PFSK-1 (cell line): ENCODE results near the gene ANKRD37.
A peak's percentile ranks its signal among the peaks of the same experiment; 100 is the strongest.

Experiments
- FOXP2 ChIP-seq: optimal IDR thresholded peaks from 2 replicates; pipeline ENCODE3; 2011; ENCODE audit warnings: borderline replicate concordance, control low read depth, inconsistent platforms; ENCODE audit not compliant: insufficient read depth; ENCODE audit errors: extremely low read length, extremely low read depth
- POLR2AphosphoS5 ChIP-seq: IDR thresholded peaks from 2 replicates; pipeline ENCODE4 v1.6.1; 2012; ENCODE audit warnings: low read depth, mild to moderate bottlenecking, control low read depth, low read length, moderate library complexity
- REST ChIP-seq, 2 experiments: IDR thresholded peaks; 2 replicates each; pipeline versions ENCODE4 v1.6.1 to v1.8.0; 2011 to 2012; ENCODE audit warnings: low read depth in 2 of 2, low read length in 2 of 2, control low read depth in 1 of 2, inconsistent platforms in 1 of 2, mild to moderate bottlenecking in 1 of 2, moderate library complexity in 1 of 2; ENCODE audit not compliant: insufficient read depth in 1 of 2
- SIN3A ChIP-seq: IDR thresholded peaks from 2 replicates; pipeline ENCODE4 v1.6.1; 2012; ENCODE audit warnings: mild to moderate bottlenecking, low read length, moderate library complexity, borderline replicate concordance; ENCODE audit not compliant: insufficient read depth
- TAF1 ChIP-seq: IDR thresholded peaks from 2 replicates; pipeline ENCODE4 v1.6.1; 2012; ENCODE audit warnings: low read length, control low read depth, borderline replicate concordance; ENCODE audit not compliant: insufficient read depth

The ANKRD37 gene

DNA sequence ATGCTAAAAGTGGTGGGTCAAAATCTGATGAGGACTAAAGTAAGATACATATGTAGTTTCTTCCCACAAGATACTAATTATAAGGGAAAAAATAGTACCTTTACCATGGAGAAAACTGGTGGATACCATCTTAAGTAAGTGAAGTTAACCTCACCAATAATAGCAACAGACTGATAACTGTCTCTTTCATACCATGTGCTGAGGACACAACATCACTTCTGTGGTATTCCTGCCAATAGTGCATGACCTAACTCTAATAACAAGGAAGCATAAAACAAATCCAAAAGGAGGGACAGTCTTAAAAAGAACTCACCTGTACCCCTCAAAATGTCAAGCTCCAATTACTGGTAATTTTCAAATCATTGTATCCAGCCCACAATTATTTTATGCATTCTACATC, 20.3 kb downstream of the ANKRD37 start:
- TF ChIP-seq FOXP2 (no peak), REST (IDR thresholded peaks at IDR 0.05; ENCODE audit: insufficient read depth in 1 of 2, low read depth in 2 of 2, low read length in 2 of 2) (no peak), POLR2AphosphoS5 (no peak), TAF1 (no peak), SIN3A (no peak)

- TF ChIP-seq SIN3A = no peak
- no peak for TF ChIP-seq REST (IDR thresholded peaks at IDR 0.05; ENCODE audit: insufficient read depth in 1 of 2, low read depth in 2 of 2, low read length in 2 of 2)
- no peak for TF ChIP-seq TAF1
- no peak for TF ChIP-seq POLR2AphosphoS5
- TF ChIP-seq FOXP2 = no peak
Observed at GRCh38 chr4:185421366-185422124, 24.9 kb downstream of the ANKRD37 start.

DNA sequence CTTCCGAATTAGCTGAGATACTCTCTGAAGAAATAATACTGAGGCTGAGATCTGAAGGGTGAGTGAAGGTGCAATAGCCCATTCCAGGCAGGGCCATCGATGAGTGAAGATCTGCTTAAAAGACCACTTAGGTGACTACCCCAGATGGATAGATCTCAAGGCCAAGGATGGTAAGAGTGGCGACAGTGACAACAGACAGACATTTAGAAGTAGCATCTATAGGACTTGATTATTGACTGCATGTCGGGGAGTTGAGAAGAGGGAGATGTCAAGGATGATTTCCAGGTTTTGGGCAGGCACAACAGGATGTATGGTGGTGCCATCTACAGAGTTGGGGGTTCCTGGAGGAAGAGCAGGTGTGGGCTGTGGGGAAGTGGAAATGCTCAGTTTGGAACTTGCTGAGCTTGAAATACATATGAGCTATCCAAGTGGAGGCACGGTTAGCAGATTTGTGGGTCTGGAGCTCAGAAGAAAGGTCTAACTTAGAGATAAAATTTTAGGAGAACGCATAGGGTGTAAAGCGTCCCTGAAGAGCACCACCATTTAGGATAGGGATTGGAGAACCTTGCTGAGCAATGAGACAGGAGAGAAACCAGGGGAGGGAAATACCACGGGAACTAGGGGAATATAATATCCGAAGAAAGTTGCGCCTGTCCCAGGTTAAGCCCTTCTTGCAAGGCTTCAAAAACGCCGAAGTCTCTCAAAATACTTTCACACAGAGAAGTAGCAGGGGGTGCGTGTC, 28.4 kb downstream of the ANKRD37 start:
- TF ChIP-seq POLR2AphosphoS5 (no peak), TAF1 (no peak), REST (IDR thresholded peaks at IDR 0.05; ENCODE audit: insufficient read depth in 1 of 2, low read depth in 2 of 2, low read length in 2 of 2) (no peak), FOXP2 (no peak), SIN3A (no peak)

GRCh38 chr4:185425647-185426352, 29.2 kb downstream of the ANKRD37 start, which contains the start of gene UFSP2:
TSS of gene UFSP2 (minus strand) at chr4:185425964. CDS start at chr4:185425868, 96 bp downstream.
- peak; percentile 77 for TF ChIP-seq FOXP2
- peak; percentile 99 for TF ChIP-seq SIN3A
- peak; percentile 21; the same call in 1 of the 2 replicates for TF ChIP-seq POLR2AphosphoS5
- TF ChIP-seq REST (IDR thresholded peaks at IDR 0.05; ENCODE audit: insufficient read depth in 1 of 2, low read depth in 2 of 2, low read length in 2 of 2) = no peak
- 0 out of 2 replicates have a peak, but pooled peaks have one; percentile 56 for TF ChIP-seq TAF1
